K562 treated with DMSO at 1 percent for 12 hours (cell line): ENCODE data around the gene FIBIN. TPM values are rescaled to one million over a fixed set of nuclear protein-coding genes. Genes with fewer than 3 reads are reported as not detected.

Source experiments
- total RNA-seq: library from RNA; unstranded; fragments of 300-600 nt; gene quantifications from 2 replicates; pipeline ENCODE4 v1.2.3, GENCODE V29; 2022; ENCODE audit not compliant: insufficient read depth

FIBIN gene
- total RNA-seq, result not detected in 2 replicates

GRCh38 chr11:26993965-26994457 is at the start of gene FIBIN:
FIBIN (plus strand) TSS chr11:26994112; CDS start chr11:26994527, 415 bp downstream.

DNA sequence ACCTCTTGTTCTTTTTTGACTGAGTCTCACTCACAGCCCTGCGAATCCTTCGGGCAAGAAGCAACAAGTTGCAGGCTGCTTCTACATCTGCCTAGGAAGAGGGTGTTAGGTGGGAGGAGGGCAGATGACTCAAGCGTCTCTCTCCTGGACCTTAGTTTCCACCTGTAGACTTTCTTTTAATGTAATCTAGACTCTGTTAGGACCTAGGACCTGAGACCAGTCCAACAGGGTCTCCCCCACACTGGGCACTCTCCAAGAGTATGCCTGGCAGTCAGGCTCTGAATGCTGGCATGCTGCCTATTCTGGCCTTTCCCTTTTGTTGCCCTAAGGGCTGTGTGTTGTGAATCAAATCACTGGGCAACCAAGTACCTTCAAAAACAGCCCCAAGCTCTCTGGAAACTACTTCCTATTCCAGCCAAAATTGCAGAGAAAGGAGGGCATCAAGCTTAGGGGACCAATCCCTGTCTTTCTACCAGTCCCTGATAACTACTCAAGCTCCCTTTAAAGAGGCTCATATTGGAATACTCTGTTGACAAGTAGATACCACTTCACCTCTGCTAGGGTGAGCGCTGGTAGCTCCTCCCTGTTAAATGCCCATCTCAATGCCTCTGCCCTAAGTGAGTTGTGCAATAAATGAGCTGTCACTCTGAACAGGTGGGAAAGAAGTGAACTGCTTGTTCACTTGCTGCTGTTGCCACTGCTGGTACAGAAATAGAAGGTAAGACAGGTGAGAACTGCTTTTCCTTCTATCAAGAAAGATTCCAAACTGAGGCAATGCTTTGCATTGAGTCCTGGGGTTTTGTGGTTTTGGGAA is 46.6 kb downstream of the FIBIN start, which contains the start of gene BBOX1:
Gene BBOX1 (plus strand): TSS at position 514 of the 814 bp plus-strand sequence. CDS start 14,616 bp downstream, outside the sequence.

Other genes with a start within 250 kb of the FIBIN start
- not detected in 2 replicates for gene BBOX1, start 46.7 kb downstream of the FIBIN start, total RNA-seq